Thyroid gland (tissue), 4 donors: Measurements from ENCODE around the gene NBAS. TPM values are rescaled to one million over a fixed set of nuclear protein-coding genes. Genes with fewer than 3 reads are reported as not detected.

Experiments used
- DNase-seq, 2 donors: peaks; one replicate each; pipeline ENCODE4 v3.0.0-alpha.2; 2019
- H3K27ac ChIP-seq, 3 donors: fragments of 200-600 bp; sonication (generic); 1 replicate in 2 of 3; 2 replicates in 1 of 3; pipeline ENCODE4 v1.5.1; 2016 to 2019; ENCODE audit warnings: mild to moderate bottlenecking in 1 of 3, moderate library complexity in 1 of 3
- H3K27me3 ChIP-seq: fragments of 200-600 bp; sonication (generic); one replicate; pipeline ENCODE4 v1.5.1; 2019
- H3K36me3 ChIP-seq, 2 donors: fragments of 200-600 bp; sonication (generic); one replicate each; pipeline ENCODE4 v1.5.1; 2016 to 2019
- H3K4me1 ChIP-seq, 2 donors: fragments of 200-600 bp; sonication (generic); one replicate each; pipeline ENCODE4 v1.5.1; 2017 to 2019
- H3K4me3 ChIP-seq, 3 donors: fragments of 200-600 bp; sonication (generic); replicated peaks in 1 of 3; 1 replicate in 2 of 3; 2 replicates in 1 of 3; pipeline ENCODE4 v1.5.1; 2016; ENCODE audit warnings: mild to moderate bottlenecking in 1 of 3
- H3K9me3 ChIP-seq: fragments of 200-600 bp; sonication (generic); one replicate; pipeline ENCODE4 v1.5.1; 2017
- CTCF ChIP-seq, 6 experiments: fragments of 200-600 bp in 3 of 6; fragments of 450-650 bp in 3 of 6; sonication (generic) in 3 of 6; IDR thresholded peaks; one replicate each; pipeline ENCODE4 v1.5.1; 2016 to 2019; ENCODE audit warnings: antibody characterized with exemption in 6 of 6, mild to moderate bottlenecking in 2 of 6, inconsistent platforms in 1 of 6, moderate library complexity in 1 of 6
- POLR2A ChIP-seq, 2 donors: fragments of 450-650 bp; IDR thresholded peaks; one replicate each; pipeline ENCODE4 v1.6.1; 2017; ENCODE audit warnings: antibody characterized with exemption in 2 of 2, mild to moderate bottlenecking in 2 of 2, moderate library complexity in 1 of 2
- WGBS, 2 donors: methylation state at CpG; one replicate each; pipeline ENCODE4 v1.1.5; 2017; 5-methylcytosine and 5-hydroxymethylcytosine counted together
- intact Hi-C: fragments of 100-400 bp; cut with DNase I; formaldehyde crosslinking; loops from one replicate; pipeline ENCODE4 v1.15.1; 2023
- total RNA-seq, 4 donors: library from RNA; depleted of rRNA; stranded (reverse); fragments of >200 nt; gene quantifications; one replicate each; pipeline ENCODE4 v1.2.3, GENCODE V29; 2016

The NBAS gene
- total RNA-seq, 4 donors from 2014 or later = 50.4 to 71.5 (median 54.7) TPM

- no peak for DNase-seq
- no peaks in the 10 kb centered on the region for H3K36me3 ChIP-seq
- no peak overlapping the region for H3K27ac ChIP-seq
- intact Hi-C loops = no loop called here
- 93 to 96% methylated on average over 1 of the region's 1 CpG for WGBS, 2 donors
- H3K27me3 ChIP-seq = no peaks in the 10 kb centered on the region
- no peaks in the 10 kb centered on the region for H3K4me1 ChIP-seq
- no peaks in the 10 kb centered on the region for H3K9me3 ChIP-seq
- TF ChIP-seq CTCF (IDR thresholded peaks at IDR 0.05) = no peak
- no peak for TF ChIP-seq POLR2A (IDR thresholded peaks at IDR 0.05)
- no peak overlapping the region for H3K4me3 ChIP-seq
Measured at GRCh38 chr2:15391751-15392150, 169.4 kb downstream of the NBAS start.

DNA sequence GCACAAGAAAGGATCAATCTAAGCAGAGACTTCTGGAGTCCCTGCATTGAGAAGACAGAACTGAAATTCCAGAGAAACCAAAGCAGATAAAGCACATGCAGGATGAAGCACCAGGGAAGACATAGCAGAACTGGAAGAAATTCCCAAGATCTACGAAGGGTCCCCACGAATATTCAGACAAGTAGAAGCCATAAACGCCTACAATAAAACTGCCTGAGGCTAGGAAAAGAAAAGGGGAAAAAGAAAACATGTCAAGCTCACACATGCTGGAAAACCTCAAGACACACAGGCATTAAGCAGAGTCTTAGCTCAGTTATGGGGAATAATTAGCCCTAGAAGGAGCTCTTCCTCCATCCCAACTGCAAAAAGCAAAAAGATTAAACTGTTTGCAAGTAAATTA is 171.2 kb downstream of the NBAS start:
- DNase-seq = no peak
- WGBS, 2 donors = 82 to 89% methylated on average over 3 of the region's 3 CpGs
- TF ChIP-seq POLR2A (IDR thresholded peaks at IDR 0.05) (no peak), CTCF (IDR thresholded peaks at IDR 0.05) (no peak)
- no peaks in the 10 kb centered on the region for H3K27me3 ChIP-seq
- no peaks in the 10 kb centered on the region for H3K9me3 ChIP-seq
- no peaks in the 10 kb centered on the region for H3K36me3 ChIP-seq
- intact Hi-C loops = no loop called here
- H3K4me1 ChIP-seq = no peaks in the 10 kb centered on the region
- no peak overlapping the region for H3K4me3 ChIP-seq
- H3K27ac ChIP-seq = no peak overlapping the region

- Histone ChIP-seq H3K9me3 (no peaks in the 10 kb centered on the region), H3K4me3 (no peak overlapping the region), H3K27me3 (no peaks in the 10 kb centered on the region), H3K27ac (no peak overlapping the region), H3K36me3 (no peaks in the 10 kb centered on the region), H3K4me1 (no peaks in the 10 kb centered on the region)
- DNase-seq = no peak
- intact Hi-C loops = no loop called here
- no peak for TF ChIP-seq POLR2A (IDR thresholded peaks at IDR 0.05)
- TF ChIP-seq CTCF (IDR thresholded peaks at IDR 0.05) = no peak
- WGBS, 2 donors = 93 to 94% methylated on average over 1 of the region's 1 CpG
Measured at GRCh38 chr2:15389326-15389700, 171.8 kb downstream of the NBAS start.

GRCh38 chr2:15388406-15389325 is 172.5 kb downstream of the NBAS start:
- TF ChIP-seq POLR2A (IDR thresholded peaks at IDR 0.05) = no peak
- TF ChIP-seq CTCF (IDR thresholded peaks at IDR 0.05) = no peak
- Histone ChIP-seq H3K9me3 (no peaks in the 10 kb centered on the region), H3K27ac (no peak overlapping the region), H3K36me3 (no peaks in the 10 kb centered on the region), H3K4me3 (no peak overlapping the region), H3K4me1 (no peaks in the 10 kb centered on the region), H3K27me3 (no peaks in the 10 kb centered on the region)
- WGBS, 2 donors = 88 to 91% methylated on average over 5 of the region's 5 CpGs
- no peak for DNase-seq
- intact Hi-C loops = no loop called here

GRCh38 chr2:15385184-15385583 is 175.9 kb downstream of the NBAS start:
- H3K4me1 ChIP-seq = no peaks in the 10 kb centered on the region
- 95 to 100% methylated on average over 1 of the region's 1 CpG for WGBS, 2 donors
- H3K27me3 ChIP-seq = no peaks in the 10 kb centered on the region
- no peak overlapping the region for H3K4me3 ChIP-seq
- no peak for DNase-seq
- no peaks in the 10 kb centered on the region for H3K9me3 ChIP-seq
- TF ChIP-seq POLR2A (IDR thresholded peaks at IDR 0.05) = no peak
- no peak for TF ChIP-seq CTCF (IDR thresholded peaks at IDR 0.05)
- H3K36me3 ChIP-seq = no peaks in the 10 kb centered on the region
- intact Hi-C loops = no loop called here
- H3K27ac ChIP-seq = no peak overlapping the region
